ENCODE data around the gene DHX34. TPM values are rescaled to one million over a fixed set of nuclear protein-coding genes. Genes with fewer than 3 reads are reported as not detected.

DHX34 gene
- total and polyA plus RNA-seq, 9 of the 15 experiments (the other 6 are each of a cell fraction or from before 2014, with no cell fraction given): 0.36 to 42.0 (median 15.0) TPM

DNA sequence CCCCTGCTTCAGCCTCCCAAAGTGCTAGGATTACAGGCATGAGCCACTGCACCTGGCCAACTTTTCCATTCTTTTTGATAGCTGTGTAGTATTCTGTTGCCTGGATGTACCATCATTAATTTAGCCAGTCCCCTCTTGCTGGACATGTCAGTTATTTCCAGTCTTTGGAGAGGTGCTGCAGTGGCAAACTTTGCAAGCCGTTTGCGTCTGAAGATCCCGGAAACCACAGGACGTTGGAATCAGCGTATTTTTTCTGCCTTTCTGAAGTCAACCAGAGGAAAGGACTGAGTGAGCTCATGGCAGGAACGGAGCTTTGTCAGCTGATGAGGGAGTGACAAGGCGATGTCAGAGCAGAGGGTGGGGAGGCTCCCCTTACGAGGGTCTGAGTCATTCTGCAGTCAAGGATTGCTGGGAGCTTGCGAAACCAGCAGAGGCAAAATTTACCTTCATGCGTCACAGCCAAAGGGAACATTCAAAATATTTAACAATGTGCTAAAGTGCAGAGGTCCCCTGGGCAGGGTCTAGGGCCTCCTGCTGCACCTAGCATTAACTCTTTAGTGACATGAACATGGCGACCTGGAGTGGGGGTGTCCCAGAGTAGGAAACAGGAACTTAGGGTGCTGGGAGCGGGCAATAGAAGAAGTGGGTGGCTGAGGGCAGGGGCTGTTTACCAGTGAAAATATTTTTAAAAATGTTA, 33.8 kb upstream of the DHX34 start (continued):
- TF ChIP-seq GABPA (tag; conservative IDR thresholded peaks at IDR 0.05; ENCODE audit: low read depth) (peak; percentile 54), MCM2 (IDR thresholded peaks at IDR 0.05; ENCODE audit: low read depth) (no peak), NR1H2 (CRISPR knock-in tag; IDR thresholded peaks at IDR 0.05) (no peak), COPS2 (conservative IDR thresholded peaks at IDR 0.05) (no peak), ZNF253 (CRISPR knock-in tag; conservative IDR thresholded peaks at IDR 0.05) (no peak), ZNF57 (CRISPR knock-in tag; IDR thresholded peaks at IDR 0.05) (no peak), GTF2A2 (tag; IDR thresholded peaks at IDR 0.05) (no peak), SUPT5H (IDR thresholded peaks at IDR 0.05) (no peak), HDAC8 (tag; IDR thresholded peaks at IDR 0.05) (no peak), CEBPB (tag; IDR thresholded peaks at IDR 0.05) (peak; percentile 99), RBFOX2 (IDR thresholded peaks at IDR 0.05; ENCODE audit: low read depth, low read length) (no peak), FOXJ3 (CRISPR knock-in tag; IDR thresholded peaks at IDR 0.05) (no peak), HDGF (IDR thresholded peaks at IDR 0.05) (no peak), RBM15 (IDR thresholded peaks at IDR 0.05; ENCODE audit: insufficient read depth, low read length) (no peak), ILF3 (IDR thresholded peaks at IDR 0.05; ENCODE audit: borderline replicate concordance) (no peak), BDP1 (IDR thresholded peaks at IDR 0.05; ENCODE audit: insufficient read depth, insufficient read length) (no peak), PYGO2 (tag; IDR thresholded peaks at IDR 0.05) (no peak), HDAC2 (IDR thresholded peaks at IDR 0.05) (peak; percentile 87), POU5F1 (IDR thresholded peaks at IDR 0.05; ENCODE audit: borderline replicate concordance, low read depth, low read length, partially characterized antibody) (no peak), RBM14 (IDR thresholded peaks at IDR 0.05; ENCODE audit: borderline replicate concordance, insufficient read depth, low read depth, low read length) (no peak), NONO (IDR thresholded peaks at IDR 0.05; ENCODE audit: low read depth in 2 of 2, low read length in 1 of 2) (no peak)
- TF ChIP-seq, protein P1, sequence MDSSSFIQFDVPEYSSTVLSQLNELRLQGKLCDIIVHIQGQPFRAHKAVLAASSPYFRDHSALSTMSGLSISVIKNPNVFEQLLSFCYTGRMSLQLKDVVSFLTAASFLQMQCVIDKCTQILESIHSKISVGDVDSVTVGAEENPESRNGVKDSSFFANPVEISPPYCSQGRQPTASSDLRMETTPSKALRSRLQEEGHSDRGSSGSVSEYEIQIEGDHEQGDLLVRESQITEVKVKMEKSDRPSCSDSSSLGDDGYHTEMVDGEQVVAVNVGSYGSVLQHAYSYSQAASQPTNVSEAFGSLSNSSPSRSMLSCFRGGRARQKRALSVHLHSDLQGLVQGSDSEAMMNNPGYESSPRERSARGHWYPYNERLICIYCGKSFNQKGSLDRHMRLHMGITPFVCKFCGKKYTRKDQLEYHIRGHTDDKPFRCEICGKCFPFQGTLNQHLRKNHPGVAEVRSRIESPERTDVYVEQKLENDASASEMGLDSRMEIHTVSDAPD (CRISPR knock-in tag; IDR thresholded peaks at IDR 0.05): no peak
- TF ChIP-seq, protein P2, sequence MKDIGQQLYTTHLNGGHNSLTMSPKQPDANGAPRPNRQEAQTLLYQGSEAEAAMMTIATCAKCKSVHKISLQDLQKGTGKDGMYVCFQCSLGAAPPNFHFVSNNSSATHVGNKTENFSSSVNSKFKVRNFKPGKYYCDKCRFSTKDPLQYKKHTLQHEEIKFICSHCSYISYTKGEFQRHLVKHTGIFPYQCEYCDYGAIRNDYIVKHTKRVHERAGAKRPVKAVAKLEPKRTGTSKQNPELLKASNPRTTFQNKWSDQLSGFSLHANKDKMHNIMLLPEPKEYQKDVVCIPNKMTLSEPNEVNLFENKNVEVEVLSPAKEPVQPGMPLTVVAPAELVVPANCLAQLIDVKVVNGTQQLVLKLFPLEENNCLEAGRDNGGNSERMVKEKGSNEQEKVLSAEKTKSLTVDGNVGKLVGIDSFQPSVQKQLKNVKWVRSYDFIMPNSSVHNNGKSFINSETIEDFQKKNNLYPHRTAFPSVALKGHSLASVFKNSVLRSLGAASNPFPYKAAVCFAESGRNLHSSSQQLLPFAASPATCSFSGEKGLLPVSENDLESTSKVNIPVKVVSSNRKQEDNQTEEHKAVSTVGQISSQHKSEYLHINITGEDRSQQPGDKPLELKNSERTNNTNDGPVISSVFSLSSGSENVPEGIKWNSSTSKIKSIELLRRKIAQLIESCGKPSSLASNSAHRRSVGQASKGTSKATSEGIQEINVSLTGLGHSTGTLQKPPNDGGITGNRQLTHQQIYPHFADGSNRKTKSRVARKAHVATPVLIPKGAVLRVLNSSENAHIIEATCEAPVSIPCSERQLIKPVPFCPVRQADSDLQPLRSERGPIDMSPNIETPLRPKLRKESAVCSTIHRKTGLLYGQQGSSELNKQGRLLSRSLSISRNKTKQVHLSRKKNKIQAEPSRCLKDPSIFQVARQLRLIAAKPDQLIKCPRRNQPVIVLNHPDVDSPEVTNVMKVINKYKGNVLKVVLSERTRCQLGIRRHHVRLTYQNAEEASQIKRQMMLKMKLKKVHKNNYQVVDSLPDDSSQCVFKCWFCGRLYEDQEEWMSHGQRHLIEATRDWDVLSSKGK (CRISPR knock-in tag; IDR thresholded peaks at IDR 0.05): no peak
- TF ChIP-seq, protein P3, sequence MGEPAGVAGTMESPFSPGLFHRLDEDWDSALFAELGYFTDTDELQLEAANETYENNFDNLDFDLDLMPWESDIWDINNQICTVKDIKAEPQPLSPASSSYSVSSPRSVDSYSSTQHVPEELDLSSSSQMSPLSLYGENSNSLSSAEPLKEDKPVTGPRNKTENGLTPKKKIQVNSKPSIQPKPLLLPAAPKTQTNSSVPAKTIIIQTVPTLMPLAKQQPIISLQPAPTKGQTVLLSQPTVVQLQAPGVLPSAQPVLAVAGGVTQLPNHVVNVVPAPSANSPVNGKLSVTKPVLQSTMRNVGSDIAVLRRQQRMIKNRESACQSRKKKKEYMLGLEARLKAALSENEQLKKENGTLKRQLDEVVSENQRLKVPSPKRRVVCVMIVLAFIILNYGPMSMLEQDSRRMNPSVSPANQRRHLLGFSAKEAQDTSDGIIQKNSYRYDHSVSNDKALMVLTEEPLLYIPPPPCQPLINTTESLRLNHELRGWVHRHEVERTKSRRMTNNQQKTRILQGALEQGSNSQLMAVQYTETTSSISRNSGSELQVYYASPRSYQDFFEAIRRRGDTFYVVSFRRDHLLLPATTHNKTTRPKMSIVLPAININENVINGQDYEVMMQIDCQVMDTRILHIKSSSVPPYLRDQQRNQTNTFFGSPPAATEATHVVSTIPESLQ (CRISPR knock-in tag; IDR thresholded peaks at IDR 0.05): no peak
